GM23338 (cell line): ENCODE data around the gene PDE3A.

Experiments used
- CREB1 ChIP-seq: fragments of 250-450 bp; sonication (Bioruptor Pico); IDR thresholded peaks from 2 replicates; pipeline ENCODE4 v1.5.0; 2020; ENCODE audit warnings: low read depth, mild to moderate bottlenecking, moderate library complexity
- CTCF ChIP-seq, 2 experiments: fragments of 200-600 bp in 1 of 2; sonication (generic) in 1 of 2; conservative IDR thresholded peaks; 2 replicates each; pipeline versions ENCODE4 v1.5.1 to v1.6.1; 2016 to 2017; ENCODE audit warnings: antibody characterized with exemption in 2 of 2, low read depth in 2 of 2, mild to moderate bottlenecking in 2 of 2, moderate library complexity in 1 of 2
- ETS1 ChIP-seq: IDR thresholded peaks from 2 replicates; pipeline ENCODE4 v1.6.1; 2016; ENCODE audit warnings: antibody characterized with exemption
- EZH2 ChIP-seq: fragments of 200-600 bp; sonication (generic); IDR thresholded peaks from one replicate; pipeline ENCODE4 v1.8.0; 2017; ENCODE audit warnings: antibody characterized with exemption, mild to moderate bottlenecking, low read depth; ENCODE audit not compliant: unreplicated experiment
- EZH2phosphoT487 ChIP-seq: fragments of 200-600 bp; sonication (generic); IDR thresholded peaks from one replicate; pipeline ENCODE4 v1.8.1; 2018; ENCODE audit warnings: antibody characterized with exemption; ENCODE audit not compliant: unreplicated experiment
- POLR2AphosphoS5 ChIP-seq: IDR thresholded peaks from 2 replicates; pipeline ENCODE4 v1.6.1; 2016; ENCODE audit warnings: antibody characterized with exemption, low read depth
- REST ChIP-seq: IDR thresholded peaks from one replicate; pipeline ENCODE4 v1.6.1; 2018; ENCODE audit warnings: antibody characterized with exemption; ENCODE audit not compliant: unreplicated experiment
- ZNF331 ChIP-seq: fragments of 250-450 bp; sonication (Bioruptor Pico); IDR thresholded peaks from 2 replicates; pipeline ENCODE4 v1.5.0; 2020; ENCODE audit warnings: low read depth, mild to moderate bottlenecking, moderate library complexity

GRCh38 chr12:20453756-20454310, 85.5 kb downstream of the PDE3A start:
- no peak for TF ChIP-seq ETS1
- no peak for TF ChIP-seq CTCF (conservative IDR thresholded peaks at IDR 0.05; ENCODE audit: low read depth in 2 of 2)
- no peak for TF ChIP-seq POLR2AphosphoS5
- no peak for TF ChIP-seq REST
- TF ChIP-seq EZH2, result no peak
- TF ChIP-seq ZNF331 (CRISPR knock-in tag), result no peak
- no peak for TF ChIP-seq CREB1 (CRISPR knock-in tag)
- no peak for TF ChIP-seq EZH2phosphoT487
